ENCODE data around the gene RUNX1.
"Not testable (repeated sequence)": the region's sequence is repeated elsewhere in the genome, so short reads cannot be mapped to it uniquely, and the experiment has no call there.

Gene RUNX1

GRCh38 chr21:34807881-34808568, 241.1 kb downstream of the RUNX1 start:
- H2AK5ac ChIP-seq (ENCODE audit: low read length) = no peak overlapping the region
- no peaks in the 10 kb centered on the region for H3K27me3 ChIP-seq (ENCODE audit: insufficient read depth, low read length, poor library complexity)
- no peak overlapping the region for H2BK15ac ChIP-seq (replicated peaks; ENCODE audit: low read depth)
- DNase-seq = no peak
- H3K4ac ChIP-seq (ENCODE audit: low read depth, low read length) = no peak overlapping the region
- H4K8ac ChIP-seq (ENCODE audit: low read depth, low read length) = no peak overlapping the region
- H3K27ac ChIP-seq (ENCODE audit: low read depth, low read length) = peak overlapping the region; percentile 2
- H3K79me1 ChIP-seq (ENCODE audit: low read length) = no peaks in the 10 kb centered on the region
- no peaks in the 10 kb centered on the region for H3K4me1 ChIP-seq (ENCODE audit: control insufficient read depth, low read depth, low read length)
- no peak overlapping the region for H3K18ac ChIP-seq (ENCODE audit: low read length)
- H3K23ac ChIP-seq (ENCODE audit: low read length) = no peak overlapping the region
- no peaks in the 10 kb centered on the region for H3K36me3 ChIP-seq (ENCODE audit: control insufficient read depth, insufficient read depth, low read length)
- no peak overlapping the region for H3K4me3 ChIP-seq (ENCODE audit: low read length)
- no peak overlapping the region for H3K9ac ChIP-seq (ENCODE audit: low read length)
- no peaks in the 10 kb centered on the region for H3K79me2 ChIP-seq (ENCODE audit: control insufficient read depth, insufficient read depth, low read length)
- no peak overlapping the region for H2BK120ac ChIP-seq (ENCODE audit: low read depth, low read length)
- H4K5ac ChIP-seq (ENCODE audit: low read length) = no peak overlapping the region
- peak overlapping the region; percentile 7 for H3K56ac ChIP-seq (ENCODE audit: low read length)
- no peak overlapping the region for H3K4me2 ChIP-seq (ENCODE audit: low read length)
- no peak overlapping the region for H2BK5ac ChIP-seq (ENCODE audit: low read length)
- no CpG with 5 or more reads among the region's 15 CpGs for WGBS (ENCODE audit: extremely low coverage, insufficient coverage, low lambda C conversion rate)

GRCh38 chr21:34807146-34807880, 241.8 kb downstream of the RUNX1 start:
- H4K5ac ChIP-seq (ENCODE audit: low read length) = no peak overlapping the region
- H3K79me1 ChIP-seq (ENCODE audit: low read length) = no peaks in the 10 kb centered on the region
- H3K4me2 ChIP-seq (ENCODE audit: low read length) = no peak overlapping the region
- H3K4ac ChIP-seq (ENCODE audit: low read depth, low read length) = no peak overlapping the region
- H2AK5ac ChIP-seq (ENCODE audit: low read length) = no peak overlapping the region
- H3K79me2 ChIP-seq (ENCODE audit: control insufficient read depth, insufficient read depth, low read length) = no peaks in the 10 kb centered on the region
- no peak overlapping the region for H2BK5ac ChIP-seq (ENCODE audit: low read length)
- no peak overlapping the region for H3K23ac ChIP-seq (ENCODE audit: low read length)
- H3K36me3 ChIP-seq (ENCODE audit: control insufficient read depth, insufficient read depth, low read length) = no peaks in the 10 kb centered on the region
- no peak overlapping the region for H3K27ac ChIP-seq (ENCODE audit: low read depth, low read length)
- no peak overlapping the region for H2BK120ac ChIP-seq (ENCODE audit: low read depth, low read length)
- DNase-seq = peak; percentile 87
- no peak overlapping the region for H4K8ac ChIP-seq (ENCODE audit: low read depth, low read length)
- no peaks in the 10 kb centered on the region for H3K27me3 ChIP-seq (ENCODE audit: insufficient read depth, low read length, poor library complexity)
- H3K18ac ChIP-seq (ENCODE audit: low read length) = peak overlapping the region; percentile 53
- no peaks in the 10 kb centered on the region for H3K4me1 ChIP-seq (ENCODE audit: control insufficient read depth, low read depth, low read length)
- H2BK15ac ChIP-seq (replicated peaks; ENCODE audit: low read depth) = no peak overlapping the region
- WGBS (ENCODE audit: extremely low coverage, insufficient coverage, low lambda C conversion rate) = no CpG with 5 or more reads among the region's 7 CpGs
- H3K9ac ChIP-seq (ENCODE audit: low read length) = no peak overlapping the region
- H3K56ac ChIP-seq (ENCODE audit: low read length) = no peak overlapping the region
- no peak overlapping the region for H3K4me3 ChIP-seq (ENCODE audit: low read length)

- Histone ChIP-seq H4K8ac (ENCODE audit: low read depth, low read length) (no peak overlapping the region), H3K27ac (ENCODE audit: low read depth, low read length) (no peak overlapping the region), H3K56ac (ENCODE audit: low read length) (no peak overlapping the region), H4K5ac (ENCODE audit: low read length) (no peak overlapping the region), H3K9ac (ENCODE audit: low read length) (no peak overlapping the region), H3K79me2 (ENCODE audit: control insufficient read depth, insufficient read depth, low read length) (no peaks in the 10 kb centered on the region), H3K4me2 (ENCODE audit: low read length) (no peak overlapping the region), H2BK120ac (ENCODE audit: low read depth, low read length) (no peak overlapping the region), H2BK15ac (replicated peaks; ENCODE audit: low read depth) (no peak overlapping the region), H2BK5ac (ENCODE audit: low read length) (no peak overlapping the region), H3K4me3 (ENCODE audit: low read length) (no peak overlapping the region), H3K79me1 (ENCODE audit: low read length) (no peaks in the 10 kb centered on the region), H3K36me3 (ENCODE audit: control insufficient read depth, insufficient read depth, low read length) (no peaks in the 10 kb centered on the region), H3K18ac (ENCODE audit: low read length) (no peak overlapping the region), H3K23ac (ENCODE audit: low read length) (no peak overlapping the region), H3K27me3 (ENCODE audit: insufficient read depth, low read length, poor library complexity) (no peaks in the 10 kb centered on the region), H3K4ac (ENCODE audit: low read depth, low read length) (no peak overlapping the region), H2AK5ac (ENCODE audit: low read length) (no peak overlapping the region), H3K4me1 (ENCODE audit: control insufficient read depth, low read depth, low read length) (no peaks in the 10 kb centered on the region)
- no CpG with 5 or more reads among the region's 3 CpGs for WGBS (ENCODE audit: extremely low coverage, insufficient coverage, low lambda C conversion rate)
- no peak for DNase-seq
Observed at GRCh38 chr21:34806423-34806822, 242.7 kb downstream of the RUNX1 start.

GRCh38 chr21:34805157-34805556, 243.9 kb downstream of the RUNX1 start:
- Histone ChIP-seq H3K27me3 (ENCODE audit: insufficient read depth, low read length, poor library complexity) (no peaks in the 10 kb centered on the region), H3K18ac (ENCODE audit: low read length) (no peak overlapping the region), H3K79me2 (ENCODE audit: control insufficient read depth, insufficient read depth, low read length) (no peaks in the 10 kb centered on the region), H3K4me1 (ENCODE audit: control insufficient read depth, low read depth, low read length) (no peaks in the 10 kb centered on the region), H2BK5ac (ENCODE audit: low read length) (no peak overlapping the region), H2BK120ac (ENCODE audit: low read depth, low read length) (no peak overlapping the region), H3K4ac (ENCODE audit: low read depth, low read length) (no peak overlapping the region), H3K56ac (ENCODE audit: low read length) (no peak overlapping the region), H3K36me3 (ENCODE audit: control insufficient read depth, insufficient read depth, low read length) (no peaks in the 10 kb centered on the region), H2BK15ac (replicated peaks; ENCODE audit: low read depth) (no peak overlapping the region), H4K8ac (ENCODE audit: low read depth, low read length) (no peak overlapping the region), H3K9ac (ENCODE audit: low read length) (no peak overlapping the region), H3K27ac (ENCODE audit: low read depth, low read length) (no peak overlapping the region), H3K79me1 (ENCODE audit: low read length) (no peaks in the 10 kb centered on the region), H3K23ac (ENCODE audit: low read length) (no peak overlapping the region), H3K4me2 (ENCODE audit: low read length) (no peak overlapping the region), H2AK5ac (ENCODE audit: low read length) (no peak overlapping the region), H3K4me3 (ENCODE audit: low read length) (no peak overlapping the region), H4K5ac (ENCODE audit: low read length) (no peak overlapping the region)
- DNase-seq = no peak

- H3K36me3 ChIP-seq (ENCODE audit: control insufficient read depth, insufficient read depth, low read length); H2AK5ac ChIP-seq (ENCODE audit: low read length); H3K23ac ChIP-seq (ENCODE audit: low read length); H2BK120ac ChIP-seq (ENCODE audit: low read depth, low read length); H3K4ac ChIP-seq (ENCODE audit: low read depth, low read length); H3K9ac ChIP-seq (ENCODE audit: low read length); H3K56ac ChIP-seq (ENCODE audit: low read length); H3K18ac ChIP-seq (ENCODE audit: low read length); H4K5ac ChIP-seq (ENCODE audit: low read length); DNase-seq; H3K27ac ChIP-seq (ENCODE audit: low read depth, low read length); H4K8ac ChIP-seq (ENCODE audit: low read depth, low read length); H3K4me1 ChIP-seq (ENCODE audit: control insufficient read depth, low read depth, low read length); H3K4me2 ChIP-seq (ENCODE audit: low read length); H2BK5ac ChIP-seq (ENCODE audit: low read length); H3K27me3 ChIP-seq (ENCODE audit: insufficient read depth, low read length, poor library complexity); H3K4me3 ChIP-seq (ENCODE audit: low read length); H3K79me2 ChIP-seq (ENCODE audit: control insufficient read depth, insufficient read depth, low read length); H2BK15ac ChIP-seq (replicated peaks; ENCODE audit: low read depth); H3K79me1 ChIP-seq (ENCODE audit: low read length): not testable (repeated sequence)
- WGBS (ENCODE audit: extremely low coverage, insufficient coverage, low lambda C conversion rate) = no CpG with 5 or more reads among the region's 7 CpGs
Observed at GRCh38 chr21:34804584-34804983, 244.5 kb downstream of the RUNX1 start.
